SIG-M5 (cell line): ENCODE data around the gene CCDC127.
"Not testable (repeated sequence)": the region's sequence is repeated elsewhere in the genome, so short reads cannot be mapped to it uniquely, and the experiment has no call there.

Experiments
- DNase-seq: peaks from one replicate; lab custom pipeline; 2025; lab: John Stamatoyannopoulos, UW

Gene CCDC127

GRCh38 chr5:172421-172820, 45.5 kb downstream of the CCDC127 start:
- no peak for DNase-seq

- no peak for DNase-seq
Observed at GRCh38 chr5:171801-172331, 46.1 kb downstream of the CCDC127 start.

GRCh38 chr5:170971-171800, 46.8 kb downstream of the CCDC127 start:
- no peak for DNase-seq

GRCh38 chr5:169728-170094, 48.2 kb downstream of the CCDC127 start:
- DNase-seq = no peak

- no peak for DNase-seq
Observed at GRCh38 chr5:169071-169727, 48.8 kb downstream of the CCDC127 start.

- DNase-seq = no peak
Observed at GRCh38 chr5:167982-168660, 49.8 kb downstream of the CCDC127 start.

- DNase-seq = no peak
Observed at GRCh38 chr5:167511-167910, 50.4 kb downstream of the CCDC127 start.

GRCh38 chr5:166441-167372, 51.2 kb downstream of the CCDC127 start:
- DNase-seq = no peak

- DNase-seq = not testable (repeated sequence)
Observed at GRCh38 chr5:164783-165182, 53.2 kb downstream of the CCDC127 start.

- no peak for DNase-seq
Observed at GRCh38 chr5:164244-164643, 53.7 kb downstream of the CCDC127 start.

- no peak for DNase-seq
Observed at GRCh38 chr5:163841-164240, 54.1 kb downstream of the CCDC127 start.

GRCh38 chr5:163338-163620, 54.7 kb downstream of the CCDC127 start:
- no peak for DNase-seq

GRCh38 chr5:162565-163337, 55.2 kb downstream of the CCDC127 start:
- DNase-seq = no peak

GRCh38 chr5:162190-162564, 55.8 kb downstream of the CCDC127 start:
- no peak for DNase-seq

GRCh38 chr5:161803-162110, 56.2 kb downstream of the CCDC127 start:
- DNase-seq = no peak

GRCh38 chr5:160921-161802, 56.8 kb downstream of the CCDC127 start:
- DNase-seq = no peak

GRCh38 chr5:160173-160510, 57.8 kb downstream of the CCDC127 start:
- DNase-seq = no peak

- no peak for DNase-seq
Observed at GRCh38 chr5:159448-160172, 58.3 kb downstream of the CCDC127 start.

GRCh38 chr5:158807-159447, 59.0 kb downstream of the CCDC127 start:
- DNase-seq = no peak
